Dedifferentiated amniotic fluid mesenchymal stem cell (primary cell): ENCODE data around the gene SLC5A3.

Source experiments
- DNase-seq: peaks from one replicate; pipeline ENCODE4 v3.0.0-alpha.2; 2016; ENCODE audit errors: extremely low spot score

Gene SLC5A3

GRCh38 chr21:34100790-34101189 is 27.4 kb downstream of the SLC5A3 start:
- no peak for DNase-seq

DNA sequence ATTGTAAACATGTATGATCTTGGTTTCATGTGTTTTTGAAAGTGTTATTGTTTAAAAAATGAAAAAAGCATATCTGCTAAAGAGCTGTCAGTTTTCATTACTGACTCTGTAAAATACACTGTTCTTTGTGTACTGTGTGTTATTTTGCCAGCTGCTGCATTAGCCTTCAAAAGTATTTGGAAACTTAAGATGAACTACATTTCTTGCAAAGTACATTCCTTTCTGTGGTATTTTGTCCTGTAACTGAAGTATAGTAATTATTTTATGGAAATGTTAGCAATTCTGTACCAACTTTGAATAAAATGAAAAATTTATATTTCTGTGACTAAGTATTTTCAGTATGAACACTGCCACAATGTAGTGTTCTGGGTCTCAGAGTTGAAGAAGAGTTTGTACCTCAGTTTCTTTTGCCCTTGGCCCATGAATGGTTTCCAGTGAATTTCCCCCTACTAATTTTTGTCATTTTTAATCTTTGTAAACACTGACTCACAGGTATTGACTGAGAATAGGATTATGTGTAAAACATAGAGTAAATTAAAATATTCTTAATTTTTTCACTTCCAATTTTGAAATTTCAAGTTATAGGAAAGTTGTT is 32.7 kb downstream of the SLC5A3 start:
- DNase-seq = peak; percentile 20

DNA sequence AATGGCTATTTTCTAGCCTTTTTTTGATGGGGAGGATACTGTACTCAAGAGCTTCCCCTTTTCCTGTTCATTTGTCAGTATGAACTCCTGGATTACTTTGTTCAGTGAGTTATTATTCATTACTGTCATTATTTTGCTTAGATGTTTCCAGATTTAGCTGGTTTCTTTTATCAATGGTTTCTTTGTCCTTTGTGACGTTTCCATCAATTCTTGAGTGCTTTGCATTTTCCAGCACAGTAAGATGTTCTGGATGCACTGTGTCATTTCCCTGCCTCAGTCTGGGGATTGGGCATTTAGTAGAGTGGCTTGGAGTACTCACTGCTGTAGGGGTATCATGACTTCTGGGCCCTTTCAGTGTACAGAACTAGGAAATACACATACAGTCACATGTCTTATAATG is 34.2 kb downstream of the SLC5A3 start:
- DNase-seq = no peak

DNA sequence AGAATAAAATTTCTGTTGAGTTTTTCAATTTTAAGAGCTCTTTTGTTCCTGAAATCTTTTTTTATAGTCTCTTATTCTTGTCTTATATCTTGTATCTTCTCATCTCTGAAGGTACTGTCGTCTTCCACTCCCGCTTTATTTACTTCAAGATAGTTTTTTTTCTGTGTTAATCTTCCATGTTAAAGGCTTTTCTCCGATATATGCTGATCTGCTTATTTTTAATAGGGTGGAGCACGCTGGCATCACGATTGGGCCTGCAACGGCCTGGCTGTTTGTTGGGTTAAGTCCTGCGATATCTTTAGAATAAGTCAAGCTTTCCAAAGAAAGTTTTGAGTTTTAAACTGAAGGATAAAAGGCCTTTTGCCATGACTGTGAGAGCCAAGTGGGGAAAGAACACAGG is 35.7 kb downstream of the SLC5A3 start:
- DNase-seq = no peak

- no peak for DNase-seq
These were observed 37.3 kb downstream of the SLC5A3 start for GRCh38 chr21:34110594-34111202.

- no peak for DNase-seq
These were observed 39.1 kb downstream of the SLC5A3 start for GRCh38 chr21:34112316-34113033.

- DNase-seq = no peak
These were observed 40.5 kb downstream of the SLC5A3 start for GRCh38 chr21:34113842-34114241.

DNA sequence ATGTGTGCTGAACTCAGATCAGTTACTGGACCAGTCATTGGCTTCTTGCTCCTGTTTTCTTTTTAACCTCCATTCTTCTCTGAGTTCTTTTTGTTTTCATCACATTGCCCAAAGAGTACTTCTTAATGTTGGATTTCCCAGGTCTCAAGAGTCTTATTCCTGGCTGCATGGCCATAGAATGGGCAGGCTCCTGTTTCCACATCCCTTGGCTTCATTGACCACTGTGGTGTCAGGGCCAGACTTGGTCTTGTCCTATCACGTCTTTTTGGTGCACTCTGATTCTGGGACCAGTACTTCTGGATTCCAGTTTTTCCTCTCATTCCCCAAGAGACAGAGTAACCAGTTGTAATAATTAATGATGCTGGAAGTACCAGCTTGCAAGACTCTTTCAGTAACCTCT is 41.8 kb downstream of the SLC5A3 start:
- no peak for DNase-seq

- no peak for DNase-seq
These were observed 43.2 kb downstream of the SLC5A3 start for GRCh38 chr21:34116569-34116968.

- DNase-seq = no peak
These were observed 47.5 kb downstream of the SLC5A3 start for GRCh38 chr21:34120867-34121266.

GRCh38 chr21:34122047-34122446 is 48.7 kb downstream of the SLC5A3 start:
- no peak for DNase-seq
